ENCODE results near the gene BPIFB2. TPM values are rescaled to one million over a fixed set of nuclear protein-coding genes. Genes with fewer than 3 reads are reported as not detected.

BPIFB2 gene
- total and polyA plus RNA-seq, 11 donors, result not detected

DNA sequence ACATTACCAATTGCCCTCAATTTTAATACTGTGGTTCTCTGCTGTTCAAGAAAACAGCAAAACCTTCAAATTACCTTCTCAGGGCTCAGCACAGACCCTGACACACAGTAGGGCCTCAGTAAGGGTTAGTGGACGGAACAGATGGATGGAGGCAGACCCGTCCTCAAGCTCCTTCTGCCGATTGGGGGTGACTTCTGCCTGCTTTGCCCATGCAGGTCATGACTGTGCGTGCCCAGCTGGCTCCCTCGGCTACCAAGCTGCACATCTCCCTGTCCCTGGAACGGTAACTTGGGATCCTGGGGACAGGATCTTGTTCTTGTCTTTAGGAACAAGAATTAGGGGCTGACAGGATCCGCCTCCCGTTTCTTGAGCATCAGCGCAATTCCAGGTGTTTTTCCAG lies 62.2 kb downstream of the BPIFB2 start:
- Histone ChIP-seq H3K27ac (no peak overlapping the region), H3K9me3 (no peaks in the 10 kb centered on the region), H3K4me3 (no peak overlapping the region), H3K4me1 (no peaks in the 10 kb centered on the region), H3K36me3 (no peaks in the 10 kb centered on the region), H3K27me3 (peaks cover 0 to 12% (median 0%) of the 10 kb centered on the region in 9 donors)
- intact Hi-C loops (cut with DNase I), result no loop called here
- ATAC-seq, result no peak
- no peak for DNase-seq
- no peak for TF ChIP-seq POLR2A (IDR thresholded peaks at IDR 0.05)
- WGBS, 4 donors, result 82 to 86% (median 85%) methylated on average over 9 of the region's 9 CpGs

DNA sequence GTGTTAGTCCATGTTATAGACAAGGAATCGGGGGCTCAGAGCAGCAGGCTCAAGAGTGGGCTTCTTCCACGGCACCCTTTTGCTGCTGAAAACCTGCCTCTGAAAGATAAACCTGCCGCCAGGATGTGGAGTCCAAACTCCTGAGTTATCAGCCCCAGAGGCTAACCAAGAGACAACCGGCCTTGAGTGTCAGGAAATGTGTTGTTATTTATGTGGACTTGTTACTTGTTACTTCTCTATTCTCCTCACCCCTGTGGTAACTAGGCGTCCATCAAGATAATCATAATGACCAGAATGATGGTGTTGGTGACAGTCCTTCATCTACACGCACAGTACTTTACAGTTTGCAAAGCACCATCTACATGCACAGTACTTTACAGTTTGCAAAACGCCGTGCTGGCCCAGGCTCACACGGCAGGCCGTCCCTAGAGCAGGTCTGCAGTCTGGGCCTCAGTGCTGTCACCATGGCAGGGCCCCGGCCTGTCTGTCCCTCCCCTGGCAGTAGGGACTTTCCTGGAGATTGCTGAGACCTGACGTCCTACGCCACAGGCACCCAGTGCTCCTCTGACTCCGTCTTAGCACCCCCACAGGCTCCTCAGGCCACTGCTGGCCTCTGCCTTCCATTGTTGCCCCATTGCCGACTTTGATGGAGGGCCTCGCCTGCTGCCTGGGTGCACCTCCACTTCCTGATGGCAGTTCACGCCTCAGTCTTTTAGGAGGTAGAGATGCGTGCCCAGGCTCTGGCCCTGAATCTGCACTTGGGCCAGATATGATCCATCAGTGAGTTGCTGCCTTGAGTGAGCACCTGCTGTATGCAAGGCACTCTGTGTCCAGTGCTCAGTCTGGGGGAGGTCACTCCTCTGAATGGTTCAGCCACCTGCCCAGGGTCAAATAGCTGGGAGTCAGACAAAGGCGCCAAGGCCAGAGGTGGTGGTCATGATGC lies 62.9 kb downstream of the BPIFB2 start:
- Histone ChIP-seq H3K9me3 (no peaks in the 10 kb centered on the region), H3K36me3 (no peaks in the 10 kb centered on the region), H3K27ac (no peak overlapping the region), H3K4me3 (no peak overlapping the region), H3K4me1 (no peaks in the 10 kb centered on the region), H3K27me3 (peaks cover 0 to 12% (median 0%) of the 10 kb centered on the region in 9 donors)
- TF ChIP-seq, protein P1, sequence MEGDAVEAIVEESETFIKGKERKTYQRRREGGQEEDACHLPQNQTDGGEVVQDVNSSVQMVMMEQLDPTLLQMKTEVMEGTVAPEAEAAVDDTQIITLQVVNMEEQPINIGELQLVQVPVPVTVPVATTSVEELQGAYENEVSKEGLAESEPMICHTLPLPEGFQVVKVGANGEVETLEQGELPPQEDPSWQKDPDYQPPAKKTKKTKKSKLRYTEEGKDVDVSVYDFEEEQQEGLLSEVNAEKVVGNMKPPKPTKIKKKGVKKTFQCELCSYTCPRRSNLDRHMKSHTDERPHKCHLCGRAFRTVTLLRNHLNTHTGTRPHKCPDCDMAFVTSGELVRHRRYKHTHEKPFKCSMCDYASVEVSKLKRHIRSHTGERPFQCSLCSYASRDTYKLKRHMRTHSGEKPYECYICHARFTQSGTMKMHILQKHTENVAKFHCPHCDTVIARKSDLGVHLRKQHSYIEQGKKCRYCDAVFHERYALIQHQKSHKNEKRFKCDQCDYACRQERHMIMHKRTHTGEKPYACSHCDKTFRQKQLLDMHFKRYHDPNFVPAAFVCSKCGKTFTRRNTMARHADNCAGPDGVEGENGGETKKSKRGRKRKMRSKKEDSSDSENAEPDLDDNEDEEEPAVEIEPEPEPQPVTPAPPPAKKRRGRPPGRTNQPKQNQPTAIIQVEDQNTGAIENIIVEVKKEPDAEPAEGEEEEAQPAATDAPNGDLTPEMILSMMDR (IDR thresholded peaks at IDR 0.05), result no peak
- TF ChIP-seq POLR2A (IDR thresholded peaks at IDR 0.05), result no peak
- 76 to 79% (median 79%) methylated on average over 16 to 19 of the region's 19 CpGs for WGBS, 4 donors
- intact Hi-C loops (cut with DNase I), result no loop called here
- ATAC-seq (no peak), DNase-seq (no peak)

DNA sequence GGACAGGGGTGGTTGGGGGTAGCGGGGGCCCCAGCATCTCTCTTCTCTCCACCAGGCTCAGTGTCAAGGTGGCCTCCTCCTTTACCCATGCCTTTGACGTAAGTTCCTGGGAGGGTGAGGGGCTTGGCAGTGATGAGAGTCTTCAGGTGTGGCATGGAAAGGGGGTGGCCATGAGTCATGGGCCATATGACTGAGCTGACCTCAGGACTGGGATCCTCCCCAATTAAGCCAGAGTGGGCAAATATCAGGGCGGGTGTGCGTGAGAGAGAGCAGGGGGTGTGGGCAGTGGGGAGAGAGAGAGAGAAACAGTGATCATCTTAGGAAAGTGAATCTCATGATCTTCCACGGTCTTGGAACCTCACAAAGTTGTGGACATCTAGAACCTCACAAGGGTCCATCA lies 63.7 kb downstream of the BPIFB2 start:
- intact Hi-C loops (cut with DNase I), result no loop called here
- Histone ChIP-seq H3K27me3 (peaks cover 0 to 12% (median 0%) of the 10 kb centered on the region in 9 donors), H3K36me3 (no peaks in the 10 kb centered on the region), H3K9me3 (no peaks in the 10 kb centered on the region), H3K4me1 (no peaks in the 10 kb centered on the region), H3K27ac (no peak overlapping the region), H3K4me3 (no peak overlapping the region)
- TF ChIP-seq POLR2A (IDR thresholded peaks at IDR 0.05), result no peak
- TF ChIP-seq, protein P1 (IDR thresholded peaks at IDR 0.05), result no peak
- DNase-seq (no peak), ATAC-seq (no peak)
- WGBS, 4 donors, result 87 to 94% (median 88%) methylated on average over 4 to 5 of the region's 5 CpGs

DNA sequence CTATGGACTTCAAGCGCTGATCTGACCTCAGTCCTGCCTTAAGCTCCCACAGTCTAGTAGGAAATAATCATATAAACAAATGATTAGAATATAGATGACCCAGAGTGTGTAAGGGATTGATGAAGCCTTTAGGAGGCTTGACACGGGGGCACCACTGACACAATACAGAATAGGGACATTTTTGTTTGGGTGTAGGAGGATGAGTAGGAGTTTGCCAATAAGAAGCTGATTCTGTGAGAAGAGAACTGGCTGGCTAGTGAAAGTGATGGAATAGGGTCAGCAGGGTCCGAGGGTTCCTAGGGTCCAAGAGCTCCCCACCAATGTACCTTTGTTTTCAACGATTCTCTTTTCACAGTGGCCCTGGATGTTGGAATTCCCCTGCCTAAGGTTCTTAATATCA lies 64.9 kb downstream of the BPIFB2 start:
- intact Hi-C loops (cut with DNase I), result no loop called here
- Histone ChIP-seq H3K9me3 (no peaks in the 10 kb centered on the region), H3K4me3 (no peak overlapping the region), H3K27me3 (peaks cover 0 to 12% (median 0%) of the 10 kb centered on the region in 9 donors), H3K27ac (no peak overlapping the region), H3K36me3 (no peaks in the 10 kb centered on the region), H3K4me1 (no peaks in the 10 kb centered on the region)
- DNase-seq, result no peak
- ATAC-seq, result no peak
- TF ChIP-seq, protein P1 (IDR thresholded peaks at IDR 0.05), result no peak
- TF ChIP-seq POLR2A (IDR thresholded peaks at IDR 0.05), result no peak
- WGBS, 4 donors, result 80 to 91% (median 88%) methylated on average over 4 of the region's 4 CpGs

Measured in heart left ventricle (tissue), 16 donors.